Activated gamma-delta T cell (primary cell): ENCODE measurements around the gene PRR12.
A peak's percentile ranks its signal among the peaks of the same experiment; 100 is the strongest.

Experiments
- DNase-seq: peaks from one replicate; lab custom pipeline; 2025; lab: John Stamatoyannopoulos, UW
- total RNA-seq, 2 donors: gene quantifications; one replicate each; lab custom pipeline; 2026; lab: John Stamatoyannopoulos, UW

The PRR12 gene, protein sequence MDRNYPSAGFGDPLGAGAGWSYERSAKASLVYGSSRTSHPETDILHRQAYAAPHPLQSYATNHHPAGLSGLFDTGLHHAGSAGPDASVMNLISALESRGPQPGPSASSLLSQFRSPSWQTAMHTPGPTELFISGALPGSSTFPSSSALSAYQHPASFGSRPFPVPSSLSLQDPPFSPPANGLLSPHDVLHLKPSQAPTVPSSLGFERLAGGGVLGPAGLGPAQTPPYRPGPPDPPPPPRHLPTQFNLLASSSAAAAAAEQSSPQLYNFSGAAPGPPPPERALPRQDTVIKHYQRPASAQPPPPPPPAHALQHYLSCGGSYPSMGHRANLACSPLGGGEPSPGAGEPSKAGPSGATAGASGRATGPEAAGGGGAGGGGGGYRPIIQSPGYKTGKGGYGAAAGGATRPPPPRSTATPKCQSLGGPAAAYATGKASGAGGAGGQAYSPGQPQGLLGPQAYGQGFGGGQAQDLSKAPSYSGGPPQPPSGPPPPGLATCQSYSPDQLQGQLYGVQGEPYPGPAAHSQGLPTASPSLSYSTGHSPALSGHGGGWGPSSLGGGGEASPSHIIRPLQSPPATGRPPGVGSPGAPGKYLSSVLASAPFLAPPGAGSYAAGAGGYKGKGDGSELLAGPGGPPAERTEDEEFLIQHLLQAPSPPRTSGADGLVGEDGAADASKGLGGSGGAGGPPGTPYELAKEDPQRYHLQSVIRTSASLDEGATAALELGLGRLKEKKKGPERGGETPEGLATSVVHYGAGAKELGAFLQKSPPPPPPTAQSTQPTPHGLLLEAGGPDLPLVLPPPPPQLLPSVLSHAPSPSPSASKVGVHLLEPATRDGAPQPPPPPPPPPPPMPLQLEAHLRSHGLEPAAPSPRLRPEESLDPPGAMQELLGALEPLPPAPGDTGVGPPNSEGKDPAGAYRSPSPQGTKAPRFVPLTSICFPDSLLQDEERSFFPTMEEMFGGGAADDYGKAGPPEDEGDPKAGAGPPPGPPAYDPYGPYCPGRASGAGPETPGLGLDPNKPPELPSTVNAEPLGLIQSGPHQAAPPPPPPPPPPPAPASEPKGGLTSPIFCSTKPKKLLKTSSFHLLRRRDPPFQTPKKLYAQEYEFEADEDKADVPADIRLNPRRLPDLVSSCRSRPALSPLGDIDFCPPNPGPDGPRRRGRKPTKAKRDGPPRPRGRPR (N-terminal part only)
- 33.4 to 37.6 reads per million in 2 donors for total RNA-seq

DNA sequence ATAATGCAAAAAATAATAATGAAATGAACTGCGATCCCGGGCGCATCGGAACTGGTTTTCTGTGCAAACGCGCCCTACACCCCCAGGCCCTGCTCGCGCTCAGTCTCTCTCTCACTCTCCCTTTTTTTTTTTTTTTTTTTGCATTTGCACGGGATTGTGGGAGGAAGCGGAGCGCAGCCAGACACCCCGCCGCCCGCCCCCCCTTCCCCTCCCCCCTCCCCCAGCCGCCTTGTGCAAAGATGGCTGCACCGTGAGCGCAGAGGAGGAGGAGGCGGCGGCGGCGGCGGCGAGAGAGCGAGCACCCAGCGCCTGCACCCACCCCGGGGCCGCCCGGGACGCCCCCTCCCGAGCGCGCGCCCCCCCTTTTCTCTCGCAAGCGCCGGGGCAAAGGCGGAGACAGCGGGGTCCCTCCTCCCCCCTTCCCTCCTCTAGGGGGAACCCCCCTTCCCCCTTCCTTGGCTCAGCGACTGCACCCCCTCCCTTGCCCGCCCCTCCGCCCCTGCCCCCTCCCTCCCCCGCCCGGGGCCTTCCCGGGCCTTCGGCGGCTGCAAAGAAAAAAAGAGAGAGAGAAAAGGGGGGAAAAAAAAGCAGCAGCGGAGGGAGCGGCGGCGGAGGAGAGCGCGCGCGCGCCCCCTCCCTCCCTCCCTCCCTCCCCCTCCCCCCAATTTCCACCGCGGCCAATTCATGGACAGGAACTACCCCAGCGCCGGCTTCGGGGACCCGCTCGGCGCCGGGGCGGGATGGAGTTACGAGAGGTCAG is at the start of gene PRR12:
TSS of gene PRR12 (plus strand) at position 212 of the 760 bp plus-strand sequence. CDS start at position 685, 473 bp downstream.
- DNase-seq: peak; percentile 61

DNA sequence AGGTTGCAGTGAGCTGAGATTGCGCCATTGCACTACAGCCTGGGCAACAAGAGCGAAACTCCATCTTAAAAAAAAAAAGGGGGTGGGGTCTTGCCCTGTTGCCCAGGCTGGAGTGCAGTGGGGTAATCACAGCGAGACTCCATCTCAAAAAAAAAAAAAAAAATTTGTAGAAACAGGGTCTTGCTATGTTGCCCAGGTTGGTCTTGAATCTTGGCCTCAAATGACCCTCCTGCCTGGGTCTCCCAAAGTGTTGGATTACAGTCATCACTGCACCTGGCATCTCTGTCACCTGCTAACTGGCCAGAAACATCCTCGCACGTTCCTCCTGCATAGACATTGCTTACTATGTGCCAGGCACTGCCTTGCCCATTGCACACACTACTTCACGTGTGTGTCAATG is 49.1 kb upstream of the PRR12 start:
- DNase-seq: no peak

DNA sequence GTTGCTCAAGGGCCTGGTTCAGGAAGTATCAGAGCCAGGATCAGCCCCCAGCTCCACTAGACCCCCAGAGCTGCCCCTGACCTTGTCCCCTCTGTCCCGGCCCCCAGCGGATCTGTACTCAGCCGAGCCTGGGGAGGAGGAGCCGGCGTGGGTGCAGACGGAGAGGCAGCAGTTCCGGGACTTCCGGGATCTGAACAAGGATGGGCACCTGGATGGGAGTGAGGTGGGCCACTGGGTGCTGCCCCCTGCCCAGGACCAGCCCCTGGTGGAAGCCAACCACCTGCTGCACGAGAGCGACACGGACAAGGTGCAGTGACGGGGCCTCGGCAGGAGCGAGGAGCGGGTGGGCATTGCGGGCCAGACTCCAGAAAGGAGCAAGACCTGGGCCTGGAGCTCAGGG is 48.5 kb upstream of the PRR12 start:
- no peak for DNase-seq

DNA sequence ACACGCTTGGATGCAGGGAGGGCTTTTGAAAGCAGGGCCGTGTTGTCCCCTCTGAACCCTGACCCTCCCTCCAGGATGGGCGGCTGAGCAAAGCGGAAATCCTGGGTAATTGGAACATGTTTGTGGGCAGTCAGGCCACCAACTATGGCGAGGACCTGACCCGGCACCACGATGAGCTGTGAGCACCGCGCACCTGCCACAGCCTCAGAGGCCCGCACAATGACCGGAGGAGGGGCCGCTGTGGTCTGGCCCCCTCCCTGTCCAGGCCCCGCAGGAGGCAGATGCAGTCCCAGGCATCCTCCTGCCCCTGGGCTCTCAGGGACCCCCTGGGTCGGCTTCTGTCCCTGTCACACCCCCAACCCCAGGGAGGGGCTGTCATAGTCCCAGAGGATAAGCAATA is 48.0 kb upstream of the PRR12 start:
- DNase-seq: no peak

DNA sequence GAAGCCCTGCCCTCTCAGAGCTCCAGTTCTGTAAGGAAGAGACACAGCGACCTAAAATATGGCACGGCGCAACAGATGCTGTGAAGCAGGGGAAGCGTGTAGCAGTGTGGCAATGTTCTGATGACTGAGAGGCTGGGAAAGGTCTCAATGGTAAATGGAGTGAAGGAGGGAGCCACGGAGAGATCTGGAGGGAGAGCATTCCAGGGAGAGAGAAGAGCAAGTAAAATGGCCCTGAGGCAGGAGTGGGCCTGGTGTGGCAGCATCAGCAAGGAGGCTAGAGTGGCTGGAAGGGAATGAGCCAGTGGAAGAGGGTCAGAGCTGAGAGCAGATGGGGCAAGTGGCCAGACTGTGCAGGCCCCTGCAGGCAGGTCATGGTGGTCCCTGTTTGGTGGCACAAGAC is 46.8 kb upstream of the PRR12 start:
- no peak for DNase-seq

DNA sequence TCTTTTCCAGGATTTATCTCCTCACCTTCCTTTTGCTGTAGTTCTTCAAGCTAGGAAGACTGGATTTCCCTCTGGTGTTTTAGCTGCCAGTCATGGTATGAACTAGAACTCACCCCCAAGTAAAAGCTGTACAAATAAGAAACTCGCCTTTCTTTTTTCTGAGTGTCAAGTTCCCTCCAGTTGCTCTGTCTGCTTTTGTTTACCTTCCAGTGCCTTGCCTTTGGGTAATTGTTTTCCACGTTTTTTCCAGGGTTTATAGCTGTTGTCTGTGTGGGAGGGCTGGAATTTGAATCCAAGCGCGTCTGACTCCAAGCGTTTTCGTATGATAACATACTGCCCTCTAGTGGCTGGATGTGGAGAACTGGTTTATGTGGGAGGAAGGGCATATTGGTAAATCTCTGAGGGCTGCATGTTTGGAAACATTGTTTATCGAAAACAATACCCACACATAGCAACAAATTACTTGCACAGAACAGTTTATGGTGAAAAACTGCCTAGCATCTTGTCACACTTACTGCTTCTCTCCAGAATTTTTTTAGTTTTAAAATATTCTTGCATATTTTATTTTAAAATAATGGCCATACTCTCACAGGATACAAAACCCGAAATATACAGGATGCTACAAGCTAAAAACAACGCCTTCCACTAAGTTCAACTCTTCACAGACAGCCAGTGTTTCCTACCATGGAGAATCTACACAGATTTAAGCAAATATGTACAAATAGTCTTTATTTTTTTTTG is 44.0 kb upstream of the PRR12 start:
- no peak for DNase-seq

DNA sequence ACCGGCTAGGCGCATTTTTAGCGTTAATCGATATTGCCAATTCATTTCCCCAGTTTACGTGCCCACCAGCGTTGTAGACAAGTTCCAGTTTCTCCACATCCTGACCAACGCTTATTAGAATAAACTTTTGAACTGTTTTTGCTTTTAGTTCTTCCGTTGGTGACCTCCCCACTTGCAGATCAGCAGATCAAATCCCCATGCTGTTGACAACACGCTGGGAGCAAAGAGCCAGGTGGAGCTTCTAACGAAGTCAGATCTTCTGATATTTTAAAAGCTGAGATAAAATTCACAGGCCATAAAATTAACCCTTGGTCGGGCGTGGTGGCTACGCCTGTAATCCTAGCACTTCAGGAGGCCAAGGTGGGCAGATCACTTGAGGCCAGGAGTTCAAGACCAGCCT is 41.9 kb upstream of the PRR12 start:
- no peak for DNase-seq

DNA sequence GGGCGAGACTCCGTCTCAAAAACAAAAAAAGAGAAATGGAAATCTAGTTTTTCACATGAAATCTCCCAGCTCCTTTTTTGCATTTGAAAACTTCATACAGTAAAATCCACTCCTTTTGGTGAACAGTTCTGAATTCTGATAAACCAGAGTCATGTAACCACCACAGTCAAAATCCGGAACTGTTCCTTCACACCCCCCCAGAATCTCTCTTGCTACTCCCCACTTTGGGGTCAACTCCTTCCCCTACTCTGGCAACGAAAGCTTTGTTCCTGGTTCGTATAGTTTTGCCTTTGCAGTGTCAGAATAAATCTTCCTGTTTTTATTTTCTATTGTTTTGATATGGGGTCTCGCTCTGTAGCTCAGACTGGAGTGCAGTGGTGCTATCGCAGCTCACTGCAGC is 39.5 kb upstream of the PRR12 start:
- DNase-seq: no peak

DNA sequence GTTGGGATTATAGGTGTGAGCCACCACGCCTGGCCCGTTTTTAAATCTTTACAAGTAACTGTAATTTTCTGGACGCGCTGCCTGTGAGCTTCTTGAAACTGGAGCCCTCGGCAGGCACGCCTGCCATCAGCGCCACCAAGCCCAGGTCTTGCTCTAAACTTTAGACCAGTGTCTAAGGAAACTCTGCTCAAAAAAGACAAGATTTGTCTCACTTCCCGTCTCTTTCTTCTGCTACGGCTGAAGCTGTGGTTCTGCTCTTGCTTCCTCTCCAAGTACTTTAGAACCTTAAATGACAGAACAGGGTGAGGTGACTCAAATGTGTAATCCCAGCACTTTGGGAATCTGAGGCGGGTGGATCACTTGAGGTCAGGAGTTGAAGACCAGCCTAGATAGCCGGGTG is 38.2 kb upstream of the PRR12 start:
- DNase-seq: no peak

DNA sequence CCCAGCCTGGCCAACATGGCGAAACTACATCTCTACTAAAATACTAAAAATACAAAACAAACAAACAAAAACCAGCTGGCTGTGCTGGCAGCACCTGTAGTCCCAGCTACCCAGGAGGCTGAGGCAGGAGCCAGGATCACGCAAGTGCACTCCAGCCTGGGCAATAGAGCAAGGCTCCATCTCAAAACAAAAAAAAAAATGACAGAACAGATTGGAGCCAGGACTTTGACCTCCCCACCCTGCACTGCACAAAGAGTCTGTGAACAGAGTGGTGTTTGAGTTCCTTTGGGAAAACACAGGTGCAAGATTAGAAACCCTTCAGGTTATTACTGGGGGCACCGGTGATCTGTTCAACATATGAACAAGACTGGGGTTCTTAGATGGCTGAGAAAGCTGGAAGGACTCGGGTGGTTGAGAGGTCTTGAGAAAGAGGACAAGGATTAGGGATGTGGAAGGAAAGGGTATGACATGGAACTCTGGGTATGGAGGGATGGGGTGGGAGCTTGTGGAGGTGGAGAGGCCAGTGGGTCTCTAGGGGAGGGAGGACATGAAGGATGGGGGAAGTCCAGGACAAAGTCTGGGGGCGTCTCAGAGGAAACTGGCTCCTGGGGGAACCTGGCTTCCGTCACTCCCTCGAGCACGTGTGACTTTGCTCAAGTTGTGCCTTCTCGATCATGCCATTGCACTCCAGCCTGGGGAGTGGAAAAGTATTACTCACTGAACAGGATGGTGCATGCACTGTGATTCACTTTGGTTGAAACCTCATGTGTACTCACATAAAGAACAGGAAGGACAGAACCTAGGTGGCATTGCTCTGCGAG is 37.3 kb upstream of the PRR12 start:
- DNase-seq: no peak

DNA sequence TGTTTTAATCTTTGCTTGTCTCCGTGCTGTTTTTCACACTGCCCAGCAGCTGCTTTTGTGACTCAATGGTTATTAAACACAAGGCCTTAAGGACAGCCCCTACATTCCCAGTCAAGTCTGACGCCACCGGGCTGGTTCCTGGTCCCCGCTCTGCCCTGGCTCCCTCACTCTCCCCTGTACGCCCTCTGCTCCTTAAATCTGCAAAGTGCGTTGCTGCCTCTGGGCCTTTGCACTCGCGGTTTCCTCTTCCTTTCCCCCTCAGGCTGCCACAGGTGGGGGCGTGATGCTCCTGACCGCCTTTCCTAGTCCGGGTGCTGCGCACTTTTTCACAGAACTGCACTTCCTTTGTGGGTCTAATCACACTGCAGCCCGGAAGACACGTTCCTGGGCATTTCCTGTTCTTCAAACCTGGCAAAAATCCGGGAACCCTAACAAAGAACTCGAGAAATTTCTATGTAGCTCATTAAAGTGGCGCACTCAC is 36.2 kb upstream of the PRR12 start:
- no peak for DNase-seq

DNA sequence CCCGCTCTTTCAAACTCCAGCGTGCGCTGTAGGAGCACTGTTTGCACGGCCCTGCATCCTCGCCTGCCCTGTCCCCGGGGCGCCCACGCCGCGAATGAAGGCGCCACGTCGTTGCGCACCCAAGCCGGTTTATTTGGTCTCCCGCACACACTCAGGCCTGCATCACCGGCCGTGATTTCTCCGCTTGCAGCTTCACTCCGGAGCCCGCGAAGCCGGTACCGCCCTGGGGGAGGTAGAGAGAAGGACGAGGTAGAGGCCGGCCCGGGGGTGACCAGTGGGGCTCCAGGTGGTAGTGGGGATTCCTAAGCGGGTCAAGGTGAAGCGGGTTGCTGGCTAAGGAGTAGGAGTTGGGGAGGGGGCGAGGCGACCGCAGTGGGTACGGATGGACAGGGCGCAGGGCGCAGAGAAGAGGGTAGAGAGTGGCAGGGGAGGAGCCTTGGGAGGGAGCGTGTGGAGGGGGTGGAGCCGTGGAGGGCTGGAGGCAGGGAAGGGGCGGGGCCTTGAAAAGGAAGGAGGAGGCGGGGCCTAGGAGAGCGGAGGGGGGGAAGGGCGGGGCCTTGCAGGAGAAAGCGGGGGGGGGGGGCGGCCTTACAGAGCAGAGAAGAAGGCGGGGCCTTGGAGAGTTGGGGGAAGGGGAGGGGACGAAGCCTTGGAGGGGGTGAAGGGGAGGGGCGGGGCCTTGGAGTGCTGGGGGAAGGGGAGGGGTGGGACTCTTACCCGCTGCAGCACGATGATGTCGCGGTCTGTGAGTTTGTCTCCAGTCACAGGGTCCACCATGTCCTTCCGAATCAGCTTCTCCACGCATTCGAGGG is 35.2 kb upstream of the PRR12 start:
- DNase-seq: peak; percentile 45

DNA sequence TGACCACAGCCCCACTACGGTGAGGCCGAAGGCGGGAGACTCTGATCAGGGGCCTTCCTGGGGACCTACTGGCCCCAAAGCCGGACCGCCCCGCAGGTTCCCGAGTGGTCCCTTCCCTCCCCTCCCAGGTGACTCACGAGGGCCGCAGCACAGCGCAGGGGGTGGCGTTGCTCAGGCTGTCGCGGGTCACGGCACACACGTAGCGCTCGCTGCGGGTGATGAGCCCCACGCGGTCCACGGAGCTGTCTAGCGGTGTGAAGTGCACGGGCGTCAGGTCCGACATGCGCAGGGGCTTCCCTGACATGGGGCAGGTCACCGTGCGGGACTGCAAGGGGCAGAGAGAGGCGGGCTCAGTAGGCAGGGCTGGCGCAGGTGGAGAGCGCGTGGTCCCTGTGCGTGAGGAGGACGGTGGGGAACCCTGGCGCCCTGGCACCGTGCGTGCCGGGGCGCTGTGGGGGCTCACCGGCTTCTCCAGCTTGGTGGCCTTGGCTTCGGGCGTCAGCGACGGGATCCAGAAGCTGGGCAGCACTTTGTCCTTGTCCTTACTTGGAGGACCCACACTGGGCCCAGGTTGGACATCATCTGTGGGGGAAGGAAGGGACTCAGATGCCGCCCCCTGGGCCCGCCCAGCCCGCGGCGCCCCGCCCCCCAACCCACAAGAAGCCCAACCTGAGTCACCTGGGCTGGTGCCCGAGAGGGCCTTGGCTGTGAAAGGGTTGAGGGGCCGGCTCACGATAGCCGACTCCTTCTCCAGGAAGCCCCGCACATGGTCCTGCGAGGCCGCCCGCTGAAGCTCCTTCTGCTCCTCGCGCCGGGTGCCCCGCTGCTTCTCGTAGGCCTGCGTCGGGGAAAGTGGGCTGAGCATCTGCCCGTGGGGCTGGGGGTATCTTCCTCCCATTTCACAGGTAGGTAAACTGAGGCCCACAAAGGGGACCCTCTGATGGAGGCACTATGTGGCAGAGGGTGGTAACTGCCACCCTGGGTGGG is 34.3 kb upstream of the PRR12 start:
- DNase-seq: peak; percentile 65

DNA sequence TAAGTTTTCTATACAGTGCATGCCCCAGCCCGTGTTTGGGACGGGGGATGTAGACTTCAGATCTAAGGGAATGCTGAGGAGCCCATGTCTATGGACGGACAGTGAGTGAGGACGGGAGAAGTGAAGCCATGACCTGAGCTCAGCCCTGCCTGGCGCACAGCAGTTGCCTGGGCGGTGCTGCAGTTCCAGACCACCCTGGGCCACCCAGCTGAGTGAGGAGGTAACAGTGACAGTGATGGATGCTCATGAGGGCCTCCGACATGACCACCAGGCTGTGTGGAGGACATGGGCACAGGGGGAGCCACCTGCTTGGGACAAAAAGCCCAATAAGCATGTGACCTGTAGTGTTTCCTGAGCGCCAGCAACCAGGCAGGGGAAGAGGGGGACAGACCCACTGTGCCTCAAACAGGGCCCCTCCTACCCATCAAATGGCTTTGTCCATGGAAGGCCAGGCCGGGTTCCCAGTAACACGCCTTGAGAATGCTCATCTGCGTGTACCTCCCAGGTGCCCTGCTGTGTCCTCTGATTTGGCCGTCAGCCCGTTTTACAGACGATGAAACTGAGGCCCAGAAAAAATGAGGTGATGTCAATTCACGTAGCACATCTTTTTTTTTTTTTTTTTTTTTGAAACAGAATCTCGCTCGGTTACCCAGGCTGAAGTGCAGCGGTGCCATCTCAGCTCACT is 33.2 kb upstream of the PRR12 start:
- no peak for DNase-seq

DNA sequence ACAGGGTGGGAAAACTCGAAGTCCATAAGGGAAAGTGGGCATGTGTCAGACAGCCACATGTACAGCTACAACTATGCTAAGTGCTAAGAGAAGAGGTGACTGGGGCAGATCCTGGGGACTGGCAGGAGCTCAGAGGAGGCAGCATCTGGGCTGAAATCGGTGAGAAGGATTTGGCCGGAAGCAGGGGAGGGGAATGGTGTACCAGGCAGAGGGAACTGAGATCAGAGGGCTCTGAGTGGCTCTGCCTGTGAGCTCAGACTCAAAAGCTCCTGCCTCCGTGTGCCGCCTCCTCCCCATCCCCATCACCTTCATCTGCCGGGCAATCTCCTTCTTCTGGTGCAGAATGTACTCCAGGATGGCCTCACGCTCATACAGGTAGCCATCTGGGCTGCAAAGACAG is 32.4 kb upstream of the PRR12 start:
- no peak for DNase-seq

DNA sequence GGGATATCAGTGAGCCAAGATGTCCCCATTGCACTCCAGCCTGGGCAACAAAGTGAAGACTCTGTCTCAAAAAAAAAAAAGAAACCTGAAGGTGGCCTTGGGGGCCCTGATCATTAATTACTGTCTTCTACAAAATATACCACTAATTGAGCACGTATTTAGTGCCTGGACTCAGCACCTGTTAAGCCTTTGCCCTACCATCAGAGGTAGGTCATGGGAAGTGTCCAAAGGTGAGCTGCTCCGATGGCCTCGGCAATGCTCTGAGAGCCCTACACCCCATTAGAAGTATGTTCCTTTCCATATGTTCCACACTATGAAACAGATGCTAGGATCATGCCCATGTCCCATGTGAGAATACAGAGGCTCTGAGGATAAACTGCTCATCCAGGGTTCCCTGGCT is 31.5 kb upstream of the PRR12 start:
- DNase-seq: no peak

DNA sequence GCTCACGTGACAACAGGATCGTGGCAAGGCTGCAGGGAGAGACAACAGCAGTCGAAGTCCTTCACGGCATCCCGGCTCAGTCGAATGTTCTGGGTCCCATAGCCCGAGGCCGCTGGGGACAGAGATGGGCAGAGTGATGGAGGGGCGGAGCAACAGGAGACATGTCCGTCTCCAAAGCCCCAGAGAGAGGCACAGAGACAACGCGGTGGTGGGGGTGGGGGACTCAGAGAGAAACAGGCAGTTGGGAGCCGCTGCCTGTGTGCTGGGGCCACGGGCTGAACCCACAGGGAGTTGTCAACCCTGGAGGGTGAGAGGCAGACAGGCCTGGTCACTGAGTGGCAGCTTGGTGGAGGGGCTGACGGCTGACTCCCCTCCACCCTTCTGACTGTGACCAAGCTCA is 31.1 kb upstream of the PRR12 start:
- DNase-seq: no peak
